ENCODE results near the gene KLHL40.

KLHL40 gene

GRCh38 chr3:42680806-42681205, 4.5 kb upstream of the KLHL40 start:
- no peak for DNase-seq (ENCODE audit: low read depth)
- no peak for TF ChIP-seq CTCF (conservative IDR thresholded peaks at IDR 0.05; ENCODE audit: low read depth, low read length)
- no peak overlapping the region for H3K4me3 ChIP-seq (ENCODE audit: low read length)

GRCh38 chr3:42681361-42682038, 3.8 kb upstream of the KLHL40 start:
- no peak overlapping the region for H3K4me3 ChIP-seq (ENCODE audit: low read length)
- no peak for DNase-seq (ENCODE audit: low read depth)
- no peak for TF ChIP-seq CTCF (conservative IDR thresholded peaks at IDR 0.05; ENCODE audit: low read depth, low read length)

GRCh38 chr3:42682301-42683070, 2.9 kb upstream of the KLHL40 start:
- H3K4me3 ChIP-seq (ENCODE audit: low read length), result no peak overlapping the region
- no peak for DNase-seq (ENCODE audit: low read depth)
- no peak for TF ChIP-seq CTCF (conservative IDR thresholded peaks at IDR 0.05; ENCODE audit: low read depth, low read length)

GRCh38 chr3:42683875-42684598, 1.3 kb upstream of the KLHL40 start:
- H3K4me3 ChIP-seq (ENCODE audit: low read length), result no peak overlapping the region
- TF ChIP-seq CTCF (conservative IDR thresholded peaks at IDR 0.05; ENCODE audit: low read depth, low read length), result no peak
- DNase-seq (ENCODE audit: low read depth), result peak; percentile 84

- TF ChIP-seq CTCF (conservative IDR thresholded peaks at IDR 0.05; ENCODE audit: low read depth, low read length), result no peak
- no peak overlapping the region for H3K4me3 ChIP-seq (ENCODE audit: low read length)
- no peak for DNase-seq (ENCODE audit: low read depth)
Observed at GRCh38 chr3:42684632-42685362, 540 bp upstream of the KLHL40 start.

- no peak overlapping the region for H3K4me3 ChIP-seq (ENCODE audit: low read length)
- no peak for DNase-seq (ENCODE audit: low read depth)
- no peak for TF ChIP-seq CTCF (conservative IDR thresholded peaks at IDR 0.05; ENCODE audit: low read depth, low read length)
Observed at GRCh38 chr3:42685891-42686820, 819 bp downstream of the KLHL40 start.
